Jurkat, Clone E6-1 (cell line): ENCODE results near the gene MCEE.
"Not testable (repeated sequence)": the region's sequence is repeated elsewhere in the genome, so short reads cannot be mapped to it uniquely, and the experiment has no call there.

Experiments
- DNase-seq: peaks from one replicate; pipeline ENCODE4 v3.0.0-alpha.2; 2011; ENCODE audit warnings: low read depth, low spot score
- H3K4me3 ChIP-seq: 2 replicates; pipeline ENCODE4 v1.5.1; 2011; ENCODE audit warnings: mild to moderate bottlenecking, low read length, control low read depth, moderate library complexity

Gene MCEE

GRCh38 chr2:71089475-71089874 lies 40.6 kb downstream of the MCEE start:
- not testable (repeated sequence) for DNase-seq, H3K4me3 ChIP-seq

- not testable (repeated sequence) for H3K4me3 ChIP-seq, DNase-seq
Observed at GRCh38 chr2:71085325-71086003, 44.6 kb downstream of the MCEE start.

- not testable (repeated sequence) for H3K4me3 ChIP-seq, DNase-seq
Observed at GRCh38 chr2:71083752-71084312, 46.2 kb downstream of the MCEE start.

- DNase-seq, H3K4me3 ChIP-seq: not testable (repeated sequence)
Observed at GRCh38 chr2:71083297-71083696, 46.7 kb downstream of the MCEE start.

- DNase-seq: no peak
- no peak overlapping the region for H3K4me3 ChIP-seq
Observed at GRCh38 chr2:71082402-71083252, 47.4 kb downstream of the MCEE start.

GRCh38 chr2:71078624-71079023 lies 51.4 kb downstream of the MCEE start:
- no peak for DNase-seq

GRCh38 chr2:71074893-71075395 lies 55.1 kb downstream of the MCEE start:
- no peak overlapping the region for H3K4me3 ChIP-seq
- DNase-seq: no peak

More at GRCh38 chr2:71078624-71079023, 51.4 kb downstream of the MCEE start:
- no peak overlapping the region for H3K4me3 ChIP-seq

GRCh38 chr2:71073475-71073874 lies 56.6 kb downstream of the MCEE start:
- no peak overlapping the region for H3K4me3 ChIP-seq

GRCh38 chr2:71072492-71072891 lies 57.5 kb downstream of the MCEE start:
- H3K4me3 ChIP-seq: no peak overlapping the region
- no peak for DNase-seq

More at GRCh38 chr2:71073475-71073874, 56.6 kb downstream of the MCEE start:
- no peak for DNase-seq

- H3K4me3 ChIP-seq: no peak overlapping the region
- peak; percentile 34 for DNase-seq
Observed at GRCh38 chr2:71071681-71072398, 58.2 kb downstream of the MCEE start.

- no peak overlapping the region for H3K4me3 ChIP-seq
- DNase-seq: no peak
Observed at GRCh38 chr2:71070294-71071093, 59.5 kb downstream of the MCEE start.

- H3K4me3 ChIP-seq: peak overlapping the region; percentile 82
- no peak for DNase-seq
Observed at GRCh38 chr2:71069376-71069775, 60.7 kb downstream of the MCEE start.

- peak; percentile 92 for DNase-seq
Observed at GRCh38 chr2:71068218-71069035, 61.6 kb downstream of the MCEE start, which contains the start of gene NAGK. Gene NAGK (plus strand): TSS chr2:71068648. CDS start chr2:71068684, 36 bp downstream.

GRCh38 chr2:71067567-71068217 lies 62.3 kb downstream of the MCEE start:
- H3K4me3 ChIP-seq: peak overlapping the region; percentile 82
- DNase-seq: no peak

More at GRCh38 chr2:71068218-71069035, 61.6 kb downstream of the MCEE start, which contains the start of gene NAGK:
- H3K4me3 ChIP-seq: peak within 1 kb of the TSS; percentile 82

GRCh38 chr2:71066856-71067255 lies 63.2 kb downstream of the MCEE start:
- no peak for DNase-seq
- H3K4me3 ChIP-seq: no peak overlapping the region

GRCh38 chr2:71064754-71065621 lies 65.0 kb downstream of the MCEE start:
- DNase-seq: no peak
- no peak overlapping the region for H3K4me3 ChIP-seq
